Measurements from ENCODE around the gene PPP1R8.

Gene PPP1R8

GRCh38 chr1:27872802-27873551, 42.4 kb downstream of the PPP1R8 start:
- no peak for DNase-seq

- DNase-seq = no peak
Observed at GRCh38 chr1:27873671-27874384, 43.2 kb downstream of the PPP1R8 start.

- DNase-seq = no peak
Observed at GRCh38 chr1:27876341-27877114, 45.9 kb downstream of the PPP1R8 start.

- no peak for DNase-seq
Observed at GRCh38 chr1:27877115-27877416, 46.5 kb downstream of the PPP1R8 start.

GRCh38 chr1:27878039-27878438, 47.5 kb downstream of the PPP1R8 start:
- no peak for DNase-seq

GRCh38 chr1:27878787-27879335, 48.3 kb downstream of the PPP1R8 start:
- no peak for DNase-seq

GRCh38 chr1:27879374-27880082, 48.9 kb downstream of the PPP1R8 start:
- DNase-seq = no peak

GRCh38 chr1:27882543-27882903, 51.9 kb downstream of the PPP1R8 start:
- DNase-seq = no peak

- no peak for DNase-seq
Observed at GRCh38 chr1:27883536-27883935, 53.0 kb downstream of the PPP1R8 start.

- no peak for DNase-seq
Observed at GRCh38 chr1:27884006-27884954, 53.7 kb downstream of the PPP1R8 start.

- no peak for DNase-seq
Observed at GRCh38 chr1:27885114-27885528, 54.5 kb downstream of the PPP1R8 start.

- DNase-seq = no peak
Observed at GRCh38 chr1:27885621-27886352, 55.2 kb downstream of the PPP1R8 start.

GRCh38 chr1:27886353-27886679, 55.7 kb downstream of the PPP1R8 start:
- DNase-seq = no peak

GRCh38 chr1:27886744-27887143, 56.2 kb downstream of the PPP1R8 start:
- no peak for DNase-seq

GRCh38 chr1:27887215-27888021, 56.8 kb downstream of the PPP1R8 start:
- no peak for DNase-seq

GRCh38 chr1:27889506-27889905, 58.9 kb downstream of the PPP1R8 start:
- DNase-seq = no peak

- no peak for DNase-seq
Observed at GRCh38 chr1:27891196-27891889, 60.8 kb downstream of the PPP1R8 start.

GRCh38 chr1:27894521-27894920, 63.9 kb downstream of the PPP1R8 start:
- no peak for DNase-seq

Measured in stimulated activated CD4-positive, alpha-beta T cell treated with anti-CD3 and anti-CD28 coated beads, Interleukin-12 subunit alpha, Interleukin-12 subunit beta, amount 100 ng/mL, for 4 hours (primary cell).